K562 treated with DMSO at 1 percent for 12 hours (cell line): Measurements from ENCODE around the gene CWF19L2. TPM values are rescaled to one million over a fixed set of nuclear protein-coding genes. Genes with fewer than 3 reads are reported as not detected.

ENCODE experiments used
- total RNA-seq: library from RNA; unstranded; fragments of 300-600 nt; gene quantifications from 2 replicates; pipeline ENCODE4 v1.2.3, GENCODE V29; 2022; ENCODE audit not compliant: insufficient read depth

The CWF19L2 gene
- total RNA-seq: 8.9 and 11.3 TPM in 2 replicates

DNA sequence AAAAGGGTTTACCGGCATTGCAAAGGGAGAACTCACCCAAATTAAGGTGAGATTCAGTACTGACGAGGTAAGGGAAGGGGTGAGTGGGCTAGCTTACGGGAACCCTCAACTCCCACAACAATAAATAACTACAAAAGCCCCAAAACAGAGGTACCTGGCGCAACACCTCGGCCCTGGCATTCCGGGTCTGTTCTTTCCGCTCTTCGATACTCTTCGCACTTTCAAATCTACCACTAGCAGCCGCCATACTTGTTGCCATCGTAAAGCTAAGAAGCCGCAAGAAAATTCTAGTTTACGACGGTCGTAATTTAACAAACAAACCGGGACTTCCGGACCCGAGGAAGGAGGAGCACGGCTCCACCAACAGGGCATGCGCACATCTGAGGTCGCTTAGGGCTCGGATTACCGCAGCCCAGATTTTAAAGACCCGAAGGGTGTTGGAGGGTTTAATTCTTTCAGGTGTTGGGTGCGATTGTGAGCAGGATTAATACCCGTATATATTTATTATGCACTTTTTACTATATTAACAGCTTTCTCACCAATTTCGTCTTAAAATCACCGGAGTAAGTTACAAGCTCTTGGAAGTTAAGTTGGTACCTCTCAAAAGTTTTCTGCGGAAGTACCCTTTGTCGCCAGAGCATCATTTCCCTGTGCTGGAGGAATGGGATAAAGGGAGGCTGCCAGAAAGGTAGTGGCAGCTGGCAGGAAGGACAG lies at the start of gene CWF19L2:
Gene CWF19L2, minus strand, starts transcription at position 268 of the 714 bp plus-strand sequence. Its CDS starts 9 bp downstream, at position 259.

Other genes with a start within 250 kb of the CWF19L2 start
- 0.68 and 3.5 TPM in 2 replicates for gene ALKBH8, start 107.9 kb upstream of the CWF19L2 start, total RNA-seq
- not detected in 2 replicates for gene ELMOD1, start 133.3 kb upstream of the CWF19L2 start, total RNA-seq